Mesothelial cell of epicardium (in vitro differentiated cells): ENCODE results near the gene MYO5A. TPM values are rescaled to one million over a fixed set of nuclear protein-coding genes. Genes with fewer than 3 reads are reported as not detected.

Experiments
- DNase-seq, 2 experiments: peaks; one replicate each; pipeline ENCODE4 v3.0.0; 2021; ENCODE audit warnings: low spot score in 2 of 2; ENCODE audit not compliant: unreplicated experiment in 2 of 2
- H3K27ac Mint-ChIP-seq: 2 replicates; pipeline ENCODE4 v1.8.0; 2021; ENCODE audit warnings: mixed read lengths
- H3K27me3 Mint-ChIP-seq: 2 replicates; pipeline ENCODE4 v1.8.0; 2021; ENCODE audit warnings: low read depth, mixed read lengths
- H3K36me3 Mint-ChIP-seq: 2 replicates; pipeline ENCODE4 v1.8.0; 2021; ENCODE audit warnings: mixed read lengths
- H3K4me1 Mint-ChIP-seq: 2 replicates; pipeline ENCODE4 v1.8.0; 2021; ENCODE audit warnings: mixed read lengths
- H3K4me3 Mint-ChIP-seq: 2 replicates; pipeline ENCODE4 v1.8.0; 2021; ENCODE audit warnings: mild to moderate bottlenecking, moderate library complexity, mixed read lengths
- H3K9me3 Mint-ChIP-seq: 2 replicates; pipeline ENCODE4 v1.8.0; 2021; ENCODE audit warnings: mixed read lengths
- total RNA-seq: library from RNA; stranded (reverse); gene quantifications from 3 replicates; pipeline ENCODE4 v1.2.1, GENCODE V29; 2021
- TF ChIP-seq, protein P1 (sequence below): fragments of 200-600 bp; sonication (generic); IDR thresholded peaks from one replicate; pipeline ENCODE4 v1.5.0; 2021; ENCODE audit warnings: antibody characterized with exemption; ENCODE audit not compliant: unreplicated experiment

Gene MYO5A
- total RNA-seq, 1 donor from 2014 or later: 14.4 TPM

DNA sequence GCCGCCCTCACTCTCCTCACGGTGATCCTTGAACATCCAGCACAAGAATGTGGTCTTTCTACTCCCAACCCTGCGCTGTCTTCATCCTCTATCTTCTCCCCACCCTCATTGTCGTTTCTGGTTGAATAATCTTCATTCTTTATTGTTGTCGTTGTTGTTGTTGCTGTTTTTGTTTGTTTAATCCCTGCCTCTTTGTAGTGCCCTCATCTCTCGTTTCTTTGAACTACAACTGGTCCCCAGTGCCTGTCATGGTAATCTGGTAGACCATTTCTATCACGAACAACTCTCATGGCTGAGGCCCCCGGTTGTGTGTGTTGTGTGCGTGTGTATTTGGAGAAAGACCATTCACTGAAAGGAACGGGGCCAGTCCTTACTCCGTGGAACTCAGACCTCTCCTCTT lies 1.3 kb upstream of the MYO5A start:
- Mint-ChIP-seq H3K4me3 (peak overlapping the region; percentile 57), H3K27me3 (peaks cover 62% of the 10 kb centered on the region), H3K27ac (no peak overlapping the region), H3K36me3 (no peaks in the 10 kb centered on the region), H3K4me1 (peaks cover 11% of the 10 kb centered on the region), H3K9me3 (no peaks in the 10 kb centered on the region)
- DNase-seq: no peak
- TF ChIP-seq, protein P1, sequence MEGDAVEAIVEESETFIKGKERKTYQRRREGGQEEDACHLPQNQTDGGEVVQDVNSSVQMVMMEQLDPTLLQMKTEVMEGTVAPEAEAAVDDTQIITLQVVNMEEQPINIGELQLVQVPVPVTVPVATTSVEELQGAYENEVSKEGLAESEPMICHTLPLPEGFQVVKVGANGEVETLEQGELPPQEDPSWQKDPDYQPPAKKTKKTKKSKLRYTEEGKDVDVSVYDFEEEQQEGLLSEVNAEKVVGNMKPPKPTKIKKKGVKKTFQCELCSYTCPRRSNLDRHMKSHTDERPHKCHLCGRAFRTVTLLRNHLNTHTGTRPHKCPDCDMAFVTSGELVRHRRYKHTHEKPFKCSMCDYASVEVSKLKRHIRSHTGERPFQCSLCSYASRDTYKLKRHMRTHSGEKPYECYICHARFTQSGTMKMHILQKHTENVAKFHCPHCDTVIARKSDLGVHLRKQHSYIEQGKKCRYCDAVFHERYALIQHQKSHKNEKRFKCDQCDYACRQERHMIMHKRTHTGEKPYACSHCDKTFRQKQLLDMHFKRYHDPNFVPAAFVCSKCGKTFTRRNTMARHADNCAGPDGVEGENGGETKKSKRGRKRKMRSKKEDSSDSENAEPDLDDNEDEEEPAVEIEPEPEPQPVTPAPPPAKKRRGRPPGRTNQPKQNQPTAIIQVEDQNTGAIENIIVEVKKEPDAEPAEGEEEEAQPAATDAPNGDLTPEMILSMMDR: no peak

DNA sequence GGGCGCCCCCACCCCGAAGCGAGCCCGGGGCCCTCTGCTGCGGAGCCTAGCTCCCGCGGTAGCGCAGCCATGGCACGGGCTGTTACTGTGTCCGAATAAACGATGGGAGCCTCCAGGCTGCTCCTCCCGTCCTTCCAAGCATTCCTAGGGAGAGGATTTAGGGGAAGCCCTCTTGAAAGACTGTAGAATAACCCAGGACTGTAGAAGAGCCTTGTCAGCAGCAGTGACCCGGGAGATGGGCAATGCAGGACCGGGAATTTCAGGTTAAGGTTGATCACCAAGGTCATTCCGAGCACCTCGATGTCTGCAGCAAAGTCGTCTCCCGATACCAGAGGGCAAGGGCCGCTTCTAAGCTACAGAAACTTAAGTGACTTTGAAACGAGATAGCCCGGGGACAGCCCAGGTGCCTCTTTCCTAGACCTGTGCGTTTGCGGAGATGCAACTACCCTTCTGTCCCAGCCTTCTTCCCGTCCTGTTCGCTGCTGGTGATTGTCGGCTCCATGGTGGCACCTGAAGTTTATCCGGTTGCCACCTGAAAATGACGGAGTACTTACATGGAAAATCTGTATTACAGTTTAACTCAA lies 753 bp upstream of the MYO5A start:
- TF ChIP-seq, protein P1: no peak
- H3K9me3 Mint-ChIP-seq: no peaks in the 10 kb centered on the region
- H3K27ac Mint-ChIP-seq: no peak overlapping the region
- peaks cover 58% of the 10 kb centered on the region for H3K27me3 Mint-ChIP-seq
- H3K36me3 Mint-ChIP-seq: no peaks in the 10 kb centered on the region
- H3K4me3 Mint-ChIP-seq: peak overlapping the region; percentile 57
- H3K4me1 Mint-ChIP-seq: peaks cover 11% of the 10 kb centered on the region
- peak in 1 of 2 experiments; percentile 40 for DNase-seq

DNA sequence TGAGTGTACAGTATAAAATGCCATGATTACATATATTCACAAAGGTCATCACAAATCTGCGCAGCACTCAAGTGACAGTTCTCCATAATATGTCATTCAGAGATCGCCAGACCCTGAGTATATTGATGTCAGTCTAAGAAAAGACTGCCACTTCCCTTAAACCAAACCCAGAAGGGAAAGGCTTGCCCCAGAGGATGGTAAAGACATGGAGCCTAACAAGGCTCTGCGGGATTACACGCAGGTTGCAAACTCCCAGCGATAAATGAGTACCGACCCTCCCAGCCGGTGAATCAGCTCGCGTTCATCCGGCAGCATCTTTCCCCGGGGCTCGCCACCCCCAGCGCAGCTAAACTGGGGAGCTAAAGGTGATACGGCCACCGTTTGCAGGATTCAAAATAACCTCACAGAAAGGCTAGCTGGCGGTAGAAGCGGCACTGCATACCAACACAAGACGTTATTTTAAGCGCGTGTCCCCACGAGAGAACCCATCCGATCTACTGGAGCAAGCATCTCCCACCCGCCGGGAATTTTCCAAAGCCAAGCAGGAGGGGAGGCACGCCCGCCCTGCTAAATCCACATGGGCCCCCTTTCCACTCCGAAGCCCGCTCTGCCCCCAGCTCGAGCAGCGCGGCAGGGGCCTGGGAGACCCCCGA lies 643 bp downstream of the MYO5A start:
- Mint-ChIP-seq H3K4me1 (peaks cover 11% of the 10 kb centered on the region), H3K9me3 (no peaks in the 10 kb centered on the region), H3K4me3 (peak overlapping the region; percentile 83), H3K27ac (peak overlapping the region; percentile 48), H3K36me3 (no peaks in the 10 kb centered on the region), H3K27me3 (peaks cover 50% of the 10 kb centered on the region)
- TF ChIP-seq, protein P1: no peak
- DNase-seq: no peak

DNA sequence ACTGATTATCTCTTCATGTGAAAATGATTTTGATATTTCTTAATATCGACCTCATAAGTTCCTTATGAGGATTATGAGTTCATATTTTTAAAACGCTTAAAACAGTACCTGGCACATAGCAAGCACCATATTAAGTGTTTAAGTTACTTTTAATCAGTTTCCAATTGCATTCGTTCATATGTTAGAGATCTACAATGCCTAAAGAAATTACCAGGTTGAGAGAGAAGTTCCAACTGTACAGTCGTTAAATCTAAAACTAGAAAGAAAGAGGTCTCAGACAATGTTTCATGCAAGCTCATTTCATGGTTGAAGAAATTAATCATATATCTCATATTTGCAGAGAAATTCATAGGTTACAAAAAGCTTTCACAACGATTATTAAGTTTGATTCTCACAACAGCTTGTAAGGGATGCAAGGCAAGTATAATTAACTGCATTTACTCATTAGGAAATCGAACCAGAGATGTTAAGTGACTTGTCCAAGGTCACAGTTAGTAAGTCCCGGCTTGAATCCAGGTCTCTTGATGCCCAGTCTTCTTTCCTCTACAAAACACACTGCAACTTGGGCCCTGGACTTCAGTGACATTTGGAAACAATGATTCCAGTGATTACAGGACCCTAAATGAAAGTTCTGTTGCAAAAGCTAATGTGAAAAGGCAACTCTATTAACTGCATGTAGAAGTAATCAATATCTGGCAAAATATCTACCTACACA lies 1.3 kb downstream of the MYO5A start:
- peaks cover 47% of the 10 kb centered on the region for H3K27me3 Mint-ChIP-seq
- TF ChIP-seq, protein P1: no peak
- no peak overlapping the region for H3K27ac Mint-ChIP-seq
- DNase-seq: no peak
- no peaks in the 10 kb centered on the region for H3K36me3 Mint-ChIP-seq
- peak overlapping the region; percentile 83 for H3K4me3 Mint-ChIP-seq
- peaks cover 11% of the 10 kb centered on the region for H3K4me1 Mint-ChIP-seq
- H3K9me3 Mint-ChIP-seq: no peaks in the 10 kb centered on the region

DNA sequence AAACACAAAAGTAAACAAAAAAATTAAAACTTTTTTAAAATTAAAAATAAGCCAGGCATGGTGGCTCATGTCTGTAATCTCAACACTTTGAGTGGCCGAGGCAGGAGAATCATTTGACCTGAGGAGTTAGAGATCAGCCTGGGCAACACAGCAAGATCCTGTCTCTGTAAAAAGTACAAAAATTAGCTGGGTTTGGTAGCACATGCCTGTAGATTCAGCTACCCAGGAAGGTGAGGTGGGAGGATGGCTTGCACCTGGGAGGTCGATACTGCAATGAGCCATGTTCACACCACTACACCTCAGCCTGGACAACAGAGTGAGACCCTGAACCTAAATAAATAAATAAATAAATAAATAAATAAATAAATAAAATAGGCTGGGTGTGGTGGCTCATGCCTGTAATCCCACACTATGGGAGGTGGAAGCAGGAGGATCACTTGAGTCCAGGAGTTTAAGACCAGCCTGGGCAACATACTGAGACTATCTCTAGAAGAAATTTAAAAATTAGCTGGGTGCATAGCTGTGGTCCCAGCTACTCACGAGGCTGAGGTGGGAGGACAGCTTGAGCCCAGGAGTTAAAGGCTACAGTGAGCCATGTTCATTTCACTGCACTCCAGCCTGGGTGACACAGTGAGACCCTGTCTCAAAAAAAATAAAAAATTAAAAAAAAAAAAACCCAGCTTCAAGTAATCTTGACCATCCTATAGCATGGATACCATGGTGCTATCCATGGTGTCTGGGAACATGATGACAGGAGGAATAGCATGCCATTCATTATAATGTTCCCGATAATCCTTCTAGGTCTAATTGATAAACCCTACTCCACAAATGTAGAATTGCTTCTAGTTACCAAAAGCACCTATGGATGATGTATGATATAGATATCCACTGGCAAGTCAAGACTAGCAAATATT lies 4.2 kb downstream of the MYO5A start:
- Mint-ChIP-seq H3K9me3 (no peaks in the 10 kb centered on the region), H3K27me3 (peaks cover 18% of the 10 kb centered on the region), H3K36me3 (no peaks in the 10 kb centered on the region), H3K27ac (no peak overlapping the region), H3K4me1 (peaks cover 5% of the 10 kb centered on the region), H3K4me3 (no peak overlapping the region)
- TF ChIP-seq, protein P1: no peak
- no peak for DNase-seq
